Right cardiac atrium (tissue), 5 donors: ENCODE data around the gene MRPL2. TPM values are rescaled to one million over a fixed set of nuclear protein-coding genes. Genes with fewer than 3 reads are reported as not detected.

ENCODE experiments used
- ATAC-seq, 2 donors: fragments of 200-7000 bp; cut with Tn5 transposase; one replicate each; pipeline versions ENCODE4 v1.8.0 to v1.9.1; 2020; ENCODE audit warnings: moderate library complexity in 2 of 2, mild to moderate bottlenecking in 1 of 2
- DNase-seq, 3 donors: peaks; one replicate each; pipeline ENCODE4 v3.0.0-alpha.2; 2020
- H3K27ac ChIP-seq: one replicate; pipeline ENCODE4 v1.5.1; 2013; ENCODE audit warnings: mild to moderate bottlenecking, low read length, control low read depth, moderate library complexity
- H3K27me3 ChIP-seq: one replicate; pipeline ENCODE4 v1.6.1; 2013; ENCODE audit not compliant: control insufficient read depth, insufficient read depth
- H3K4me1 ChIP-seq: one replicate; pipeline ENCODE4 v1.6.1; 2013; ENCODE audit warnings: low read length; ENCODE audit not compliant: control insufficient read depth, insufficient read depth
- H3K4me3 ChIP-seq: one replicate; pipeline ENCODE4 v1.5.1; 2013; ENCODE audit warnings: low read length, control low read depth
- H3K9me3 ChIP-seq: one replicate; pipeline ENCODE4 v1.6.1; 2013; ENCODE audit warnings: low read length; ENCODE audit not compliant: control insufficient read depth
- WGBS: extraction: QIAGEN DNeasy Blood & Tissue Kit; methylation state at CpG from one replicate; pipeline ENCODE4 v1.1.7; 2013; 5-methylcytosine and 5-hydroxymethylcytosine counted together
- intact Hi-C, 4 donors: fragments of 100-400 bp; cut with DNase I; formaldehyde crosslinking; loops; one replicate each; pipeline versions ENCODE4 v1.11.0 to v1.14.0; 2022 to 2023
- polyA plus RNA-seq: library from polyadenylated mRNA; stranded (reverse); fragments of 200-250 nt; gene quantifications from one replicate; pipeline ENCODE4 v1.2.3, GENCODE V29; 2013
- total RNA-seq, 4 donors: library from RNA; stranded (reverse); fragmentation: NEBNext Ultra II Directional; extraction: Animal tissue kit (Norgen Biotek cat#: 25700); gene quantifications; one replicate each; pipeline ENCODE4 v1.2.1, GENCODE V29; 2021
- donor health status: healthy with polysubstance abuse.
- donor health status: DM: no; HTN: yes; CAD: no.
- donor health status: DM: no; HTN: no; CAD: no.
- donor health status: DM: no; HTN: yes; CAD: no; lungs with severe emphysema.
- donor health status: DM: yes; HTN: yes; CAD: no.

The MRPL2 gene
- total and polyA plus RNA-seq, 5 donors: 83.2 to 94.2 (median 92.3) TPM

DNA sequence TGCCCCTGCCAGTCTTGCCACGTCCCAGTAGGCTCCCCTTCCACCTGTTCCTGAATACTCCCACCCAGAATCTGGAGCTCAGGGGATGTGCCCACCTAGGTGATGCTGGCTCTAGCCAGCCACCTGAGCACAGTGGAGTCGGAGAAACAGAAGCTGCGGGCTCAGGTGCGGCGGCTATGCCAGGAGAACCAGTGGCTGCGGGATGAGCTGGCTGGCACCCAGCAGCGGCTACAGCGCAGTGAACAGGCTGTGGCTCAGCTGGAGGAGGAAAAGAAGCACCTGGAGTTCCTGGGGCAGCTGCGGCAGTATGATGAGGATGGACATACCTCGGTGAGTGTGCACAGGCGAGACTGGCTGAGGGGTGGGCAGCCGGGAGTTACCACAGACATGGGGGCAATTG lies 3.6 kb upstream of the MRPL2 start:
- no peak overlapping the region for H3K27ac ChIP-seq
- intact Hi-C loops: no loop called here
- peaks cover 4% of the 10 kb centered on the region for H3K4me1 ChIP-seq
- no peak overlapping the region for H3K4me3 ChIP-seq
- no peaks in the 10 kb centered on the region for H3K27me3 ChIP-seq
- peak in 1 of 3 donors; percentile 28 for DNase-seq
- no peak for ATAC-seq
- H3K9me3 ChIP-seq: no peaks in the 10 kb centered on the region
- 95% methylated on average over 12 of the region's 12 CpGs for WGBS

- no peak for DNase-seq
- peaks cover 4% of the 10 kb centered on the region for H3K4me1 ChIP-seq
- no peaks in the 10 kb centered on the region for H3K9me3 ChIP-seq
- no peaks in the 10 kb centered on the region for H3K27me3 ChIP-seq
- intact Hi-C loops: no loop called here
- H3K4me3 ChIP-seq: no peak overlapping the region
- WGBS: 71% methylated on average over 2 of the region's 2 CpGs
- ATAC-seq: no peak
- H3K27ac ChIP-seq: no peak overlapping the region
Measured at GRCh38 chr6:43061861-43062260, 2.6 kb upstream of the MRPL2 start.

GRCh38 chr6:43060755-43061633 lies 1.8 kb upstream of the MRPL2 start:
- H3K27me3 ChIP-seq: no peaks in the 10 kb centered on the region
- intact Hi-C loops: no loop called here
- peaks cover 4% of the 10 kb centered on the region for H3K4me1 ChIP-seq
- no peak for ATAC-seq
- DNase-seq: no peak
- 83% methylated on average over 12 of the region's 12 CpGs for WGBS
- H3K9me3 ChIP-seq: no peaks in the 10 kb centered on the region
- peak overlapping the region; percentile 85 for H3K27ac ChIP-seq
- no peak overlapping the region for H3K4me3 ChIP-seq

GRCh38 chr6:43060034-43060754 lies 960 bp upstream of the MRPL2 start:
- peak overlapping the region; percentile 67 for H3K4me3 ChIP-seq
- H3K9me3 ChIP-seq: no peaks in the 10 kb centered on the region
- 6% methylated on average over 15 of the region's 15 CpGs for WGBS
- intact Hi-C loops: no loop called here
- H3K27me3 ChIP-seq: no peaks in the 10 kb centered on the region
- H3K4me1 ChIP-seq: peaks cover 4% of the 10 kb centered on the region
- DNase-seq (peak in 1 of 3 donors; percentile 67), ATAC-seq (peak; percentile 15 to 16)
- peak overlapping the region; percentile 85 for H3K27ac ChIP-seq

GRCh38 chr6:43058531-43058930 lies 703 bp downstream of the MRPL2 start:
- Histone ChIP-seq H3K9me3 (no peaks in the 10 kb centered on the region), H3K27ac (no peak overlapping the region), H3K4me1 (peaks cover 4% of the 10 kb centered on the region), H3K4me3 (peak overlapping the region; percentile 98), H3K27me3 (no peaks in the 10 kb centered on the region)
- intact Hi-C loops: no loop called here
- WGBS: 79% methylated on average over 1 of the region's 1 CpG
- DNase-seq (no peak), ATAC-seq (no peak)

GRCh38 chr6:43055966-43056365 lies 3.3 kb downstream of the MRPL2 start:
- 84% methylated on average over 8 of the region's 8 CpGs for WGBS
- Histone ChIP-seq H3K27ac (no peak overlapping the region), H3K27me3 (no peaks in the 10 kb centered on the region), H3K4me1 (peaks cover 4% of the 10 kb centered on the region), H3K4me3 (no peak overlapping the region), H3K9me3 (no peaks in the 10 kb centered on the region)
- no peak for ATAC-seq
- DNase-seq: no peak
- intact Hi-C loops: no loop called here

DNA sequence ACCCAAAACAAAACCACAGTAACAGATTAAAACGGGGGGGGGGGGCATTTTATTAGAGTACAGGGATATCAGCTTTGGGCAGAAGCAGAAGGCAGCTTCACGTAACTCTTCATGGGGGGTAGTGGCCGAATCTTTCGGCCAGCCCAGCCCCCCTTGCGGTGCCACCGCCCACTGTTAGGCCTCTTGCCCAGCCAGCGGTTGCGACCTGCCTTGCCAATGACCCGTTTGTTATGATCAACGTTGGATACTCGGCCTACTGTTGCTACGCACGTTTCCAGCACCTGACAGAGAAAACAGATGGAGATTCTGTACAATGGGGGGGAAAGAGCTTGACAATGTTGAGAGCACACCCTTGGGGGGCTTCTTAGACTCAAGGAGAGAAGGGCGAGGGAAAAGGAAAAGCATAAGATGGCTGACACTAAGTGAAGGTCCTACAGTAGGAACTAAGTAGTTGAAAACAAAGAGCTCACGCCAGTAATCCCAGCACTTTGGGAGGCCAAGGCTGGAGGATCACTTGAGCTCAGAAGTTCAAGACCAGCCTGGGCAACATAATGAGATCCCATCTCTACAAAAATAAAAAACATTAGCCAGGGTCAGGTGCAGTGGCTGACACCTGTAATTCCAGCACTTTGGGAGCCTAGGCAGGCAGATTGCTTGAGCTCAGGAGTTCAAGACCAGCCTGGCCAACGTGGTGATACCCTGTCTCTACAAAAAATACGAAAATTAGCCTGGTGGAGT lies 4.9 kb downstream of the MRPL2 start:
- H3K9me3 ChIP-seq: no peaks in the 10 kb centered on the region
- peak overlapping the region; percentile 55 for H3K4me3 ChIP-seq
- peaks cover 2% of the 10 kb centered on the region for H3K4me1 ChIP-seq
- intact Hi-C loops: loop anchor here in 2 of 4 donors (5.0 kb wide), 2 partner anchors 37 to 42 kb away; partner anchors contain the start of genes KLHDC3 (in 1 of the 2) and MEA1 (in 1 of the 2)
- no peaks in the 10 kb centered on the region for H3K27me3 ChIP-seq
- WGBS: 62% methylated on average over 17 of the region's 17 CpGs
- H3K27ac ChIP-seq: peak overlapping the region; percentile 64
- DNase-seq (peak in 2 of 3 donors; percentile 72), ATAC-seq (peak in 1 of 2 donors; percentile 1)

DNA sequence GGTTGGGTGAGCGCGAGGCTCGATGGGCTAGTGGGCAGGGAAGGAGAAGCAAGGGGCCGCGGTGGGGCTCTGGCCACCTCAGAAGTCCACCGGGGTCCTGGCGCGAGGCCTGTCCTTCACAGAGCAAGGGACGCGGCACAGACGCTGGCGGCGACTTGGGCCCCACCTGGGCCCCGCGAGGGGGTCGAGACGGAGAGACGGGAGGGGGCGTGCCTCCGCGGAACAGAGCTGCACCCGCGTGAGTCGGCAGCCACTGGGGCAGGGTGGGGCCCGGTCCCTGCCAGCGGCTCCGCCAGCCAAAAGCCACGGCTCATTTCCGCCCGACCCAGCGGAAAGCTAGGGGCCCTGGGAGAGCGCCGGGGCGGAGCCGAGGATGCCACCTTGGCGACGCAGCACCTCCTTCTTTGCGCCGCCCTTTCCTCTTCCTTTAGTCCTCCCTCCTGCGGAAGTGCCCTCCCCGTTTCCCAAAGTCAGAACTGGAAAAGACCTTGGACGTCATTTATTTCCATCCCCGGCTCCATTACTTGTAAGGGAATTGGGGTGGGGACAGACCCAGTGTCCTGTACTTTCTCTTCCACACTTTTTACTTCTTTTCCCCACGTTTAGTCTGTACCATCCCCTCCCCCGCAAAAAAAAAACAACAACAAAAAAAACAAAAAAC lies 5.6 kb downstream of the MRPL2 start, which contains the start of gene CUL7:
Gene CUL7 (minus strand): TSS at position 307 of the 661 bp plus-strand sequence. CDS start 1,063 bp downstream, outside the sequence.
- peak; percentile 96 to 98 (median 97) for DNase-seq
- peak; percentile 97 to 98 for ATAC-seq
- Histone ChIP-seq H3K9me3 (no peaks in the 10 kb centered on the region), H3K4me1 (peaks cover 2% of the 10 kb centered on the region), H3K4me3 (peak within 1 kb of the TSS; percentile 55), H3K27ac (peak within 1 kb of the TSS; percentile 78), H3K27me3 (no peaks in the 10 kb centered on the region)
- intact Hi-C loops: loop anchor here in 2 of 4 donors (5.0 kb wide), 2 partner anchors 36 to 41 kb away; partner anchors contain the start of genes KLHDC3 (in 1 of the 2) and MEA1 (in 1 of the 2)
- WGBS: 1% methylated on average over 45 of the region's 45 CpGs

DNA sequence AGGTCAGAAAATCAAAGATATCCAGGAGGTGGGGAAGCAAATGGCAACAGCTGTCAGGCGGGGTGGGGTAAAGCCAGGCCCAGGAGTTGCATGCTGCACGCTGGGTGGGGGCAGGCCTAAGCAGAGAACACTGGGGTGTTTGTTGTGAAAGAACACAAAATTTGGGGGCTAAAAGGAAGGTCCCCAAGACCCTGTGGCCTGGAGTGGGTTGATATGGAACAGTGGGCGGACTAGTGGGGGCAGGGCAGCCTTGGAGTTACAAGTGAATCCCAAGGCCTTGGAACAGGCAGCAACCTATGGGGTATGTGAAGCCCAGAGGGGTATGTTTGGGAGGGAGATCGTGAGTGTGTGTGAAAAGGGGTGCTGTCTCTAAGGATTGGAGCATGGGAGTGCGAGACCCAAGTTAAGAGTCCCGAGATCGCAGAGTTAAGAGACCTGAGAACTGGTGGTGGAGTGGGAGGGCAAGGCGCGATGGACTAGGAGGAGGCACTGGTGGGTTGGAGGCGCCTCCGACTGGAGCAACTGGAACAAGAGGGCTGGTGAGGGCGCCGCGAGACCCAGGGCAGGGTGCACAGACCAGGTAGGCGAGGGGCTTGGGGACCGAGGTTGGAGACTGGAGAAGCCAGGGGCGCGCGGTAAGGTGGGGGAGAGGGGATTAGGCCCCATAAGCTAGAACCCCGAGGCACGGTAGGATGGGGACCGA lies 6.2 kb downstream of the MRPL2 start:
- intact Hi-C loops: loop anchor here in 2 of 4 donors (5.0 kb wide), 2 partner anchors 36 to 41 kb away; partner anchors contain the start of genes KLHDC3 (in 1 of the 2) and MEA1 (in 1 of the 2)
- no peaks in the 10 kb centered on the region for H3K27me3 ChIP-seq

More for the DNA sequence above, 6.2 kb downstream of the MRPL2 start:
- Histone ChIP-seq H3K27ac (peak overlapping the region; percentile 78), H3K4me1 (no peaks in the 10 kb centered on the region), H3K4me3 (peak overlapping the region; percentile 55), H3K9me3 (no peaks in the 10 kb centered on the region)
- DNase-seq (peak; percentile 42 to 62 (median 59)), ATAC-seq (peak; percentile 29 to 30)
- 21% methylated on average over 22 of the region's 22 CpGs for WGBS
